GM18526 (cell line): ENCODE results near the gene RECK.

ENCODE experiments used
- POLR2A ChIP-seq: IDR thresholded peaks from 3 replicates; pipeline ENCODE4 v1.6.1; 2011; ENCODE audit not compliant: insufficient read length; ENCODE audit errors: extremely low read depth

RECK gene

DNA sequence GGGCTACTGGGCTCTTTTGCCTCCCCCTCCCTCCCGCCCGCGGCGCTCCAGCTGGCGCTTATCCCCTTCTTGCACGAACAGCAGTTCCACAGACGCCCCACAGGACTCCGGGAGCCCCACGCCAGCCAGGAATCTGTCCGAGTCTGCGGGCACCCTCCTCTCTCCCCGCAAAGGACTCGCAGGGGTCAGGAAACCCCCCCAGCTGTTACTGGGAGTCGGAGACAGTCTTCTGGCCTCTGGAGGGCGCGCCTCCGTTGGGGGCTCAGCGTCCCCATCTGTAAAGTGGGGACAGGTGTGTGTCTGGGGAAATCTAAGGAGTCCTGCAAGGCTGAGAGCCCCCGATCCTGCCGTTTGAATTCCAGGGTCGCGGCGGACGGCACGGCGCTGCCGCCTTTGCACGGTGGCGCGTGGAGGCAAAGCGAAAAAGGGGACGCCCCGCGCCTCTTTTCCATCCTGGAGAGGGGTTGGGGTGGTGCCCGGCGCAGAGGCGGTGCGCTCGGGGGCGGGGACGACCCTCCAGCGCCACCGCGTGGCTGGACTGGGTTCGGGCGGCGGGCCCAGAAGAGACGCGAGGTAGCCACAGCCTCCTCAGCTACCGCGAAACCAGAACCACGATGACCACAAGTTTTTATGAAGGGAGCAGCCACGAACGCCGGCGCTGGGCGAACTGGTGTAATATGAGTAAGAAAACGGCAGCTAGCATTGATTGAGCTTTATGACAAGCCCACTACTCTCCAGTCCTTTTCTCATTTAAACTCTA is 129.6 kb downstream of the RECK start:
- no peak for TF ChIP-seq POLR2A

DNA sequence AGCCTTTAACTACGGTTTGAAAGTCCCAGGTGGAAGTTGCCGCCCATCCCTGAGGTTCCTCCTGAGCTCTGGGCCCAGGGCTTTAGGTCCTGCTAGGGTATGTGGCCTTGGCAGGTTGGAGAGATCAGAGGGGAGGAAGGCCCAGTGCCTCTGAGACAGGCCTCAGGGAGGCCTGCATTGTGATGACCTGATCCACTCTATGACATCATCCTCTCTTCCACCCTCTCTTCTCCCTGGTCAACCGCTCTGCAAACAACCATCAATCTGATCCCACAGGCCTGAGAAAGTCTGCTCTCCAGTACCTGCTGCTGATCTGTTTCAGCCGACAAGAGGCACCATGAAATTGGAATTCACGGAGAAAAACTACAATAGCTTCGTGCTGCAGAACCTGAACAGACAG is 132.5 kb downstream of the RECK start, which contains the start of gene CCIN:
Gene CCIN (plus strand): TSS at position 223 of the 400 bp plus-strand sequence. CDS start 115 bp downstream, at position 338.
- TF ChIP-seq POLR2A = no peak

DNA sequence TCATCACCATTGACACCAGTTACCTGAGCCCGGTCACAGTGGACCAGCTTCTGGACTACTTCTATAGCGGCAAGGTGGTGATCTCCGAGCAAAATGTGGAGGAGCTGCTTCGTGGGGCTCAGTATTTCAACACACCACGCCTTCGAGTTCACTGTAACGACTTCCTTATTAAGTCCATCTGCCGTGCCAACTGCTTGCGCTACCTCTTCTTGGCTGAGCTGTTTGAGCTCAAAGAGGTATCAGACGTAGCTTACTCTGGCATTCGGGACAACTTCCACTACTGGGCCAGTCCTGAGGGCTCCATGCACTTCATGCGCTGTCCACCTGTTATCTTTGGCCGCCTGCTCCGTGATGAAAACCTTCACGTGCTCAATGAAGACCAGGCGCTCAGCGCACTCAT is 133.0 kb downstream of the RECK start:
- no peak for TF ChIP-seq POLR2A

DNA sequence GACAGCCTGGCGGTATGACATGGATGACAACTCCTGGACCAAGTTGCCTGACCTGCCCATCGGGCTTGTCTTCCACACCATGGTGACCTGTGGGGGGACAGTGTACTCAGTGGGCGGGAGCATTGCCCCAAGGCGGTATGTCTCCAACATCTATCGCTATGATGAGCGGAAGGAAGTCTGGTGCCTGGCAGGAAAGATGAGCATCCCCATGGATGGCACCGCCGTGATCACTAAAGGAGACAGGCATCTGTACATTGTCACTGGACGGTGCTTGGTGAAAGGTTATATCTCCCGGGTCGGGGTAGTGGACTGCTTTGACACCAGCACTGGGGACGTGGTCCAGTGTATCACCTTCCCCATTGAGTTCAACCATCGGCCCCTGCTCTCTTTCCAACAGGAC is 133.8 kb downstream of the RECK start:
- TF ChIP-seq POLR2A = no peak

DNA sequence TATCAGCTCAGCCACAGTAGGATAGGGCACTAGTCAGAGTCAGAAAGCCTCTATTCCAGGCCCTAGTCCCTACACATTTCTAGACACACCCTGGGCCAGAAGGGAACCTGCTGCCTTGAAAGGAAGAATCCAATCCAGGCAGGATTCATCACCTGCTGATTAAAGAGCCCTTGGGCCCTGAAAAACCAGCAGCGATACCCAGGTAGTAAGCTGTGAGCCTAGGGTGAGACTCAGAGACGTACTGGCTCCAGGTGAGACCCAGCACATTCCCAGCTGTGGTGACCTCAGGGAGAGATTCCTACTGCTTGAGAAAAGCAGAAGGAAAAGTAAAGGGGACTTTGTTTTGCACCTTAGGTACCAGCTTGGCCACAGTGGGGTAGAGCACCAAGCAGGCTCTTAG is 137.1 kb downstream of the RECK start:
- TF ChIP-seq POLR2A = no peak
